Body of pancreas (tissue), 4 donors: ENCODE results near the gene SH3TC1. TPM values are rescaled to one million over a fixed set of nuclear protein-coding genes. Genes with fewer than 3 reads are reported as not detected.

Experiments used
- ATAC-seq: fragments of 150-250 bp; one replicate; pipeline ENCODE4 v1.9.1; 2016
- DNase-seq, 4 donors: peaks; one replicate each; pipeline ENCODE4 v3.0.0-alpha.2; 2019
- H3K27ac ChIP-seq, 4 donors: fragments of 200-600 bp; sonication (generic); 1 replicate in 3 of 4; 2 replicates in 1 of 4; pipeline versions ENCODE4 v1.5.1 to v1.6.1; 2016 to 2019; ENCODE audit warnings: mild to moderate bottlenecking in 1 of 4, mixed read lengths in 1 of 4, moderate library complexity in 1 of 4
- H3K27me3 ChIP-seq, 2 donors: fragments of 200-600 bp; sonication (generic); one replicate each; pipeline ENCODE4 v1.6.0; 2016; ENCODE audit warnings: mild to moderate bottlenecking in 1 of 2
- H3K36me3 ChIP-seq, 2 donors: fragments of 200-600 bp; sonication (generic); replicated peaks in 1 of 2; 2 replicates each; pipeline ENCODE4 v1.5.1; 2016; ENCODE audit warnings: low read depth in 2 of 2; ENCODE audit not compliant: insufficient read depth in 1 of 2
- H3K4me1 ChIP-seq: fragments of 200-600 bp; sonication (generic); one replicate; pipeline ENCODE4 v1.6.0; 2016
- H3K4me3 ChIP-seq, 2 donors: fragments of 200-600 bp; sonication (generic); 1 replicate in 1 of 2; 2 replicates in 1 of 2; pipeline ENCODE4 v1.5.1; 2016 to 2019
- H3K9me3 ChIP-seq, 3 donors: fragments of 200-600 bp; sonication (generic); 1 replicate in 2 of 3; 2 replicates in 1 of 3; pipeline ENCODE4 v1.5.1; 2016
- POLR2A ChIP-seq, 3 donors: fragments of 450-650 bp; IDR thresholded peaks; one replicate each; pipeline ENCODE4 v1.6.1; 2016; ENCODE audit warnings: antibody characterized with exemption in 3 of 3, mild to moderate bottlenecking in 2 of 3
- WGBS, 2 donors: methylation state at CpG; one replicate each; pipeline ENCODE4 v1.1.5; 2017; 5-methylcytosine and 5-hydroxymethylcytosine counted together
- intact Hi-C: fragments of 100-400 bp; cut with DNase I; formaldehyde crosslinking; loops from one replicate; pipeline ENCODE4 v1.15.1; 2023
- total RNA-seq, 2 donors: library from RNA; depleted of rRNA; stranded (reverse); fragments of >200 nt; gene quantifications; one replicate each; pipeline ENCODE4 v1.1.0, GENCODE V29; 2016
- TF ChIP-seq, protein P1 (sequence below), 7 experiments: fragments of 450-650 bp in 4 of 7; fragments of 200-600 bp in 3 of 7; sonication (generic) in 3 of 7; IDR thresholded peaks; one replicate each; pipeline ENCODE4 v1.5.1; 2016 to 2019; ENCODE audit warnings: antibody characterized with exemption in 7 of 7

The SH3TC1 gene
- total RNA-seq, 2 donors from 2014 or later, result 31.1 to 103 TPM

GRCh38 chr4:8283631-8284121 lies 84.6 kb downstream of the SH3TC1 start:
- Histone ChIP-seq H3K27ac (no peak overlapping the region), H3K27me3 (no peaks in the 10 kb centered on the region), H3K4me1 (no peaks in the 10 kb centered on the region), H3K9me3 (no peaks in the 10 kb centered on the region), H3K36me3 (no peaks in the 10 kb centered on the region), H3K4me3 (no peak overlapping the region)
- ATAC-seq (peak; percentile 22), DNase-seq (no peak)
- 62 to 67% methylated on average over 7 to 20 of the region's 20 CpGs for WGBS, 2 donors
- intact Hi-C loops, result no loop called here
- TF ChIP-seq, protein P1, sequence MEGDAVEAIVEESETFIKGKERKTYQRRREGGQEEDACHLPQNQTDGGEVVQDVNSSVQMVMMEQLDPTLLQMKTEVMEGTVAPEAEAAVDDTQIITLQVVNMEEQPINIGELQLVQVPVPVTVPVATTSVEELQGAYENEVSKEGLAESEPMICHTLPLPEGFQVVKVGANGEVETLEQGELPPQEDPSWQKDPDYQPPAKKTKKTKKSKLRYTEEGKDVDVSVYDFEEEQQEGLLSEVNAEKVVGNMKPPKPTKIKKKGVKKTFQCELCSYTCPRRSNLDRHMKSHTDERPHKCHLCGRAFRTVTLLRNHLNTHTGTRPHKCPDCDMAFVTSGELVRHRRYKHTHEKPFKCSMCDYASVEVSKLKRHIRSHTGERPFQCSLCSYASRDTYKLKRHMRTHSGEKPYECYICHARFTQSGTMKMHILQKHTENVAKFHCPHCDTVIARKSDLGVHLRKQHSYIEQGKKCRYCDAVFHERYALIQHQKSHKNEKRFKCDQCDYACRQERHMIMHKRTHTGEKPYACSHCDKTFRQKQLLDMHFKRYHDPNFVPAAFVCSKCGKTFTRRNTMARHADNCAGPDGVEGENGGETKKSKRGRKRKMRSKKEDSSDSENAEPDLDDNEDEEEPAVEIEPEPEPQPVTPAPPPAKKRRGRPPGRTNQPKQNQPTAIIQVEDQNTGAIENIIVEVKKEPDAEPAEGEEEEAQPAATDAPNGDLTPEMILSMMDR (IDR thresholded peaks at IDR 0.05), result no peak
- no peak for TF ChIP-seq POLR2A (IDR thresholded peaks at IDR 0.05)

GRCh38 chr4:8284391-8284790 lies 85.3 kb downstream of the SH3TC1 start:
- Histone ChIP-seq H3K27ac (no peak overlapping the region), H3K9me3 (no peaks in the 10 kb centered on the region), H3K4me1 (no peaks in the 10 kb centered on the region), H3K27me3 (no peaks in the 10 kb centered on the region), H3K36me3 (no peaks in the 10 kb centered on the region), H3K4me3 (no peak overlapping the region)
- intact Hi-C loops, result no loop called here
- TF ChIP-seq POLR2A (IDR thresholded peaks at IDR 0.05), result no peak
- TF ChIP-seq, protein P1 (IDR thresholded peaks at IDR 0.05), result no peak
- DNase-seq (no peak), ATAC-seq (no peak)
- WGBS, 2 donors, result 69 to 70% methylated on average over 4 to 11 of the region's 11 CpGs

- no peaks in the 10 kb centered on the region for H3K36me3 ChIP-seq
- no peak for ATAC-seq
- no peak for DNase-seq
- no peak overlapping the region for H3K4me3 ChIP-seq
- H3K4me1 ChIP-seq, result no peaks in the 10 kb centered on the region
- intact Hi-C loops, result no loop called here
- no peak overlapping the region for H3K27ac ChIP-seq
- 56 to 60% methylated on average over 12 to 16 of the region's 16 CpGs for WGBS, 2 donors
- TF ChIP-seq POLR2A (IDR thresholded peaks at IDR 0.05), result no peak
- TF ChIP-seq, protein P1 (IDR thresholded peaks at IDR 0.05), result no peak
- H3K27me3 ChIP-seq, result no peaks in the 10 kb centered on the region
- H3K9me3 ChIP-seq, result no peaks in the 10 kb centered on the region
Measured at GRCh38 chr4:8285143-8285975, 86.3 kb downstream of the SH3TC1 start.

GRCh38 chr4:8285976-8286718 lies 87.1 kb downstream of the SH3TC1 start:
- DNase-seq, result no peak

More at GRCh38 chr4:8285976-8286718, 87.1 kb downstream of the SH3TC1 start:
- Histone ChIP-seq H3K4me1 (no peaks in the 10 kb centered on the region), H3K36me3 (no peaks in the 10 kb centered on the region), H3K27me3 (no peaks in the 10 kb centered on the region), H3K4me3 (no peak overlapping the region), H3K9me3 (no peaks in the 10 kb centered on the region), H3K27ac (no peak overlapping the region)
- TF ChIP-seq POLR2A (IDR thresholded peaks at IDR 0.05), result no peak
- TF ChIP-seq, protein P1 (IDR thresholded peaks at IDR 0.05), result no peak
- 76% methylated on average over 21 of the region's 23 CpGs; no CpG with 5 or more reads in 1 of the 2 donors for WGBS, 2 donors
- ATAC-seq, result no peak
- intact Hi-C loops, result no loop called here
